IPS DF 19.7 (cell line): ENCODE results near the gene EHBP1.
"Not testable (repeated sequence)": the region's sequence is repeated elsewhere in the genome, so short reads cannot be mapped to it uniquely, and the experiment has no call there.

Experiments used
- DNase-seq: peaks from one replicate; pipeline ENCODE4 v3.0.0-alpha.2; 2013; ENCODE audit warnings: low read depth, low spot score

Gene EHBP1

GRCh38 chr2:63066838-63067237 is 361.3 kb downstream of the EHBP1 start:
- DNase-seq = no peak

DNA sequence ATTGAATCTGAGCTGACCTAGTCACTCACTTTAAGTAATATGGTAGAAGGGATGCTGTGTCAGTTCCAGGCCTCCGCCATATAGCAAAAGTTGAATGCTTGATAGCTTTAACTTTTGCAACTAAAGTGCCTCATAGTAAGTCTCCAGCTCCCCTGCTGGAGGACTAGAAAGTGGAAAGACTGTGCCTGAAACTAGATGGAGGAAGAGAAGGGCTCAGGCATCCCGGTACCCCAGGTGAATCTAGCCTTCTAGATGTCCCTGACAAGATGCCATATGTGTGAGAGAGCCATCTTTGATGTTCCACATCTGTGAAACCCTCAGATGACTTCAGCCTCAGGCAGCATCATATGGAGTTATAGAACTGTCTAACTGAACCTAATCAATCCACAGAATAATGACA is 366.2 kb downstream of the EHBP1 start:
- no peak for DNase-seq

DNA sequence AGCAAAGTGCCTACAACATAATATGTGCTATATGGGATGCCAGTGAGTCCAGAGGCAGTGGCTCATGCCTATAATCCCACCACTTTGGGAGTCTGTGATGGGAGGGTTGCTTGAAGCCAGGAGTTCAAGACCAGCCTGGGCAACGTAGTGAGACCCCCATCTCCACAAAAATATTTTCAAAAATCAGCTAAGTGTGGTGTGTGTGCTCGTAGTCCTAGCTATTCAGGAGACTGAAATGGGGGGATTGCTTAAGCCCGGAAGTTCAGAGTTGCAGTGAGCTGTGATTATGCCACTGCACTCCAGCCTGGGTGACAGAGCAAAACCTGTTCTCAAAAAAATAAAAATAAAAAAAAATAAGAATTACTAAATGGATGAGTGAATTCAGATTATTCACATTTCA is 368.5 kb downstream of the EHBP1 start:
- no peak for DNase-seq

- not testable (repeated sequence) for DNase-seq
Measured at GRCh38 chr2:63074399-63074798, 368.9 kb downstream of the EHBP1 start.

DNA sequence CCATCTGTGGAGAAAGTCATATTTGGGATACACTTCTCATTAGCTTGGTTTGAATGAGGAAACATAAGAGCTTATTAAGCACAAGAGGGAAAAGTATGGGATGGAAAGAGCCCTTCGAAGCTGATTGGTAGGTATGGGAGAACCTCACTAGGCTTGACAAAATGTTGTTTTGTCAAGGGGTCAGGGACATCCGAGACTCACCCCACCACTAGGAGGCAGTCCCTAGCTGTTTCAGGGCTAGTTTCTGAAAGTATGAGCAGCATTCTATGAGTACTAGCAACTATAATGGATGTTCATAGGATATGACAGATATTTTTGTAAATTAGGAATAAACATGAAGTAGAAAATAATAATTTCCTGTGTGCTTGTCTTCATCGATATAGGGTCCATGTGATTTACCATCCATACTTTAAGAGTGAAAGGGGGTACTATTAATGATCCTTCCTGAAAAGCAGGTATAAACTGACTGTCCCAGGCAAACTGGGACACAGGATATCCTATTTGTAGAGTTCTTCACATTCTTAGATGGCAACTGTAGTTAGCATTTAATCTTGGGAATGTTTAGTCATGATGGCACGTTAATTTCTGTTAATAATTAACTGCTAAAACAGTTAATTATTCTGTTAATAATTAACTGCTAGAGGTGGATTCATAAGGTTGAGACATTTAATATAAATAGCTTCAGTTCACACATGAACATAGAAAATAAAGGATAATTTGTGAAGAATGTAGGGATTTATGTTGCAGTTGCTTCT is 373.5 kb downstream of the EHBP1 start:
- DNase-seq = no peak

DNA sequence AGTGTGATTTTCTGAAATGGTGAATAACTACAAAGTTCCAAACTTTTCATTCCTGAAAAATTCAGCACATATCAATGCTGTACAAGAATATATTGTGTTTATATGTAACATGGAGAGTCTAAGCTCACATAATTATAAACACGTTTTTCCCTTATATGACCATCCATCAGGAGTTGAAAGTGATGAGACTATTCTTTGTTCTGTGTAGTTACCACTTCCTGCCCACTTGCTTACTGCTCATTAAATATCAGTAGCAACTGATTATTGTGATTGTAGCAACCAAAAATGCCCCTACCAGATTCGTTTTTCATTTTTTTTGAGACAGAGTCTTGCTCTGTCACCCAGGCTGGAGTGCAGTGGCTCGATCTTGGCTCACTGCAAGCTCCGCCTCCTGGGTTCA is 375.9 kb downstream of the EHBP1 start:
- DNase-seq = no peak

- no peak for DNase-seq
Measured at GRCh38 chr2:63086687-63087086, 381.2 kb downstream of the EHBP1 start.

- no peak for DNase-seq
Measured at GRCh38 chr2:63092401-63092800, 386.9 kb downstream of the EHBP1 start.

- no peak for DNase-seq
Measured at GRCh38 chr2:63092857-63093256, 387.3 kb downstream of the EHBP1 start.

GRCh38 chr2:63093502-63093901 is 388.0 kb downstream of the EHBP1 start:
- DNase-seq = no peak
